Nephron (organoid): ENCODE measurements around the gene SNX6.
"Not testable (repeated sequence)": the region's sequence is repeated elsewhere in the genome, so short reads cannot be mapped to it uniquely, and the experiment has no call there.

ENCODE experiments used
- H3K27ac Mint-ChIP-seq, 3 experiments: 2 replicates each; pipeline ENCODE4 v1.8.0; 2020; ENCODE audit warnings: mixed read lengths in 3 of 3, mild to moderate bottlenecking in 2 of 3, moderate library complexity in 1 of 3
- H3K27me3 Mint-ChIP-seq: 2 replicates; pipeline ENCODE4 v1.8.0; 2021; ENCODE audit warnings: low read depth, mild to moderate bottlenecking, moderate library complexity, mixed read lengths
- H3K36me3 Mint-ChIP-seq: 2 replicates; pipeline ENCODE4 v1.8.0; 2020; ENCODE audit warnings: low read depth, mixed read lengths
- H3K4me1 Mint-ChIP-seq: 2 replicates; pipeline ENCODE4 v1.8.0; 2020; ENCODE audit warnings: mixed read lengths
- H3K4me3 Mint-ChIP-seq, 3 experiments: 2 replicates each; pipeline ENCODE4 v1.8.0; 2020; ENCODE audit warnings: mild to moderate bottlenecking in 3 of 3, mixed read lengths in 3 of 3, moderate library complexity in 2 of 3
- H3K9me3 Mint-ChIP-seq: 2 replicates; pipeline ENCODE4 v1.8.0; 2020; ENCODE audit warnings: mixed read lengths
- TF ChIP-seq, protein P1 (sequence below), 3 experiments: fragments of 200-600 bp; sonication (generic); IDR thresholded peaks; one replicate each; pipeline ENCODE4 v1.5.0; 2021; ENCODE audit warnings: antibody characterized with exemption in 3 of 3; ENCODE audit not compliant: unreplicated experiment in 3 of 3

SNX6 gene

GRCh38 chr14:34655959-34656358, 26.0 kb upstream of the SNX6 start:
- Mint-ChIP-seq H3K27ac (no peak overlapping the region), H3K27me3 (no peaks in the 10 kb centered on the region), H3K4me1 (no peaks in the 10 kb centered on the region), H3K4me3 (no peak overlapping the region), H3K36me3 (peaks cover 3% of the 10 kb centered on the region), H3K9me3 (peaks cover 11% of the 10 kb centered on the region)
- TF ChIP-seq, protein P1, sequence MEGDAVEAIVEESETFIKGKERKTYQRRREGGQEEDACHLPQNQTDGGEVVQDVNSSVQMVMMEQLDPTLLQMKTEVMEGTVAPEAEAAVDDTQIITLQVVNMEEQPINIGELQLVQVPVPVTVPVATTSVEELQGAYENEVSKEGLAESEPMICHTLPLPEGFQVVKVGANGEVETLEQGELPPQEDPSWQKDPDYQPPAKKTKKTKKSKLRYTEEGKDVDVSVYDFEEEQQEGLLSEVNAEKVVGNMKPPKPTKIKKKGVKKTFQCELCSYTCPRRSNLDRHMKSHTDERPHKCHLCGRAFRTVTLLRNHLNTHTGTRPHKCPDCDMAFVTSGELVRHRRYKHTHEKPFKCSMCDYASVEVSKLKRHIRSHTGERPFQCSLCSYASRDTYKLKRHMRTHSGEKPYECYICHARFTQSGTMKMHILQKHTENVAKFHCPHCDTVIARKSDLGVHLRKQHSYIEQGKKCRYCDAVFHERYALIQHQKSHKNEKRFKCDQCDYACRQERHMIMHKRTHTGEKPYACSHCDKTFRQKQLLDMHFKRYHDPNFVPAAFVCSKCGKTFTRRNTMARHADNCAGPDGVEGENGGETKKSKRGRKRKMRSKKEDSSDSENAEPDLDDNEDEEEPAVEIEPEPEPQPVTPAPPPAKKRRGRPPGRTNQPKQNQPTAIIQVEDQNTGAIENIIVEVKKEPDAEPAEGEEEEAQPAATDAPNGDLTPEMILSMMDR (IDR thresholded peaks at IDR 0.05; ENCODE audit: unreplicated experiment in 3 of 3) = no peak

DNA sequence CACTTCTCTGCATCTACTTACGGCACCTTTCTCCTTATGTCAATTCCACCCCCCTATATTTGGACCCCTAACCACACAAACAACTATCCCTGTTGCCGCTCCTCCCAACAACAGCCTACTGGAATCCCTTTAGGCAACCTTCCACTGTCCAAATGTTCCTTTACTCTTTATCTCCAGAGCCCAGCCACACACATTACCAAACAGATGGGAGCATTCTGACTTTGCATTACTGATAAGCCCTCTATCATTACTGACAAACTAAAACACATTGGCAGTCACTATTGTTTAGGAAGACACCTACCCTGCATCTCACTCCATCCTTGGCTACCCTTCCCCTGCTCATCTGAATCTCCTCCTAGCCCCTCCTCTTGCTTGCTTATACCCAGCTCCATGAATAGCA, 23.1 kb upstream of the SNX6 start:
- not testable (repeated sequence) for H3K36me3 Mint-ChIP-seq, H3K4me1 Mint-ChIP-seq, H3K4me3 Mint-ChIP-seq, H3K27ac Mint-ChIP-seq, H3K27me3 Mint-ChIP-seq, H3K9me3 Mint-ChIP-seq

DNA sequence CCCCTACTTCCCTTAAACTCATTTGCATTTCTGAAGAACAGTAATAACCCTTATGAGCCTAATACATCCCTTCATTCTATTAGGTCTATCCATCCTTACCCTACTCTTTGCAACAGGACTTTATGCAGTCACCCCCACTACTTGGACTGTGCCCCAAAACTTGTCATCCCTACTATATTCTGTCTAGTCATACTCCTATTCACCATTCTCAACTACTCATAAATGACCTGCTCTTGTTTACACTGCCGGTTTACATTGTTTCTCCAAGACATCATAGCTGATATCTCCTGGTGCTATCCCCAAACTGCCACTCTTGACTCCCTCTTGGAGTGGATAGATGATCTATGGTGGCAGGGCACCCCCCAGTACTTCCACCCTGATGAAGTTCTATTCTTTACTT, 22.4 kb upstream of the SNX6 start:
- H3K4me1 Mint-ChIP-seq, H3K9me3 Mint-ChIP-seq, H3K4me3 Mint-ChIP-seq, H3K27ac Mint-ChIP-seq, H3K27me3 Mint-ChIP-seq, H3K36me3 Mint-ChIP-seq: not testable (repeated sequence)

GRCh38 chr14:34650786-34651584, 21.0 kb upstream of the SNX6 start:
- Mint-ChIP-seq H3K9me3 (peaks cover 3% of the 10 kb centered on the region), H3K27me3 (no peaks in the 10 kb centered on the region), H3K4me3 (no peak overlapping the region), H3K36me3 (no peaks in the 10 kb centered on the region), H3K4me1 (no peaks in the 10 kb centered on the region), H3K27ac (peak overlapping the region in 2 of 3 experiments; percentile 9 to 48)
- TF ChIP-seq, protein P1 (IDR thresholded peaks at IDR 0.05; ENCODE audit: unreplicated experiment in 3 of 3) = no peak

- H3K27me3 Mint-ChIP-seq, H3K9me3 Mint-ChIP-seq, H3K27ac Mint-ChIP-seq, H3K4me3 Mint-ChIP-seq, H3K36me3 Mint-ChIP-seq, H3K4me1 Mint-ChIP-seq: not testable (repeated sequence)
These were observed 20.1 kb upstream of the SNX6 start for GRCh38 chr14:34650006-34650405.

GRCh38 chr14:34649344-34649743, 19.4 kb upstream of the SNX6 start:
- H3K36me3 Mint-ChIP-seq = no peaks in the 10 kb centered on the region
- TF ChIP-seq, protein P1 (IDR thresholded peaks at IDR 0.05; ENCODE audit: unreplicated experiment in 3 of 3) = no peak

GRCh38 chr14:34646570-34647255, 16.8 kb upstream of the SNX6 start:
- no peaks in the 10 kb centered on the region for H3K4me1 Mint-ChIP-seq

More at GRCh38 chr14:34649344-34649743, 19.4 kb upstream of the SNX6 start:
- peaks cover 3% of the 10 kb centered on the region for H3K9me3 Mint-ChIP-seq
- H3K4me1 Mint-ChIP-seq = no peaks in the 10 kb centered on the region
- peak overlapping the region in 2 of 3 experiments; percentile 7 to 45 for H3K27ac Mint-ChIP-seq
- H3K27me3 Mint-ChIP-seq = no peaks in the 10 kb centered on the region
- H3K4me3 Mint-ChIP-seq = no peak overlapping the region

More at GRCh38 chr14:34646570-34647255, 16.8 kb upstream of the SNX6 start:
- Mint-ChIP-seq H3K36me3 (no peaks in the 10 kb centered on the region), H3K27me3 (no peaks in the 10 kb centered on the region), H3K9me3 (peaks cover 3% of the 10 kb centered on the region), H3K4me3 (no peak overlapping the region), H3K27ac (no peak overlapping the region)
- TF ChIP-seq, protein P1 (IDR thresholded peaks at IDR 0.05; ENCODE audit: unreplicated experiment in 3 of 3) = no peak
